LNCaP clone FGC (cell line): ENCODE results near the gene TNFRSF21.
"Not testable (repeated sequence)": the region's sequence is repeated elsewhere in the genome, so short reads cannot be mapped to it uniquely, and the experiment has no call there.

Experiments
- DNase-seq: peaks from one replicate; pipeline ENCODE4 v3.0.0-alpha.2; 2011; ENCODE audit warnings: low read depth
- H3K4me3 ChIP-seq: 2 replicates; pipeline ENCODE4 v1.5.1; 2011; ENCODE audit warnings: mild to moderate bottlenecking, low read depth, low read length, control low read depth
- CTCF ChIP-seq: IDR thresholded peaks from 2 replicates; pipeline ENCODE4 v1.5.1; 2012; ENCODE audit warnings: mild to moderate bottlenecking; ENCODE audit not compliant: control insufficient read depth, insufficient read depth; ENCODE audit errors: extremely low read depth

TNFRSF21 gene

GRCh38 chr6:47323321-47323720 lies 13.6 kb upstream of the TNFRSF21 start:
- DNase-seq, result no peak
- no peak for TF ChIP-seq CTCF
- no peak overlapping the region for H3K4me3 ChIP-seq

GRCh38 chr6:47321577-47321976 lies 11.9 kb upstream of the TNFRSF21 start:
- H3K4me3 ChIP-seq, result no peak overlapping the region
- TF ChIP-seq CTCF, result no peak
- DNase-seq, result no peak

GRCh38 chr6:47319867-47320266 lies 10.2 kb upstream of the TNFRSF21 start:
- DNase-seq, result no peak
- H3K4me3 ChIP-seq, result no peak overlapping the region
- no peak for TF ChIP-seq CTCF

- TF ChIP-seq CTCF, result no peak
- no peak overlapping the region for H3K4me3 ChIP-seq
- DNase-seq, result no peak
These were observed 9.7 kb upstream of the TNFRSF21 start for GRCh38 chr6:47319382-47319781.

GRCh38 chr6:47318236-47318989 lies 8.7 kb upstream of the TNFRSF21 start:
- TF ChIP-seq CTCF, result no peak
- H3K4me3 ChIP-seq, result no peak overlapping the region
- no peak for DNase-seq

GRCh38 chr6:47315181-47315580 lies 5.5 kb upstream of the TNFRSF21 start:
- not testable (repeated sequence) for DNase-seq, H3K4me3 ChIP-seq

- no peak for DNase-seq
- TF ChIP-seq CTCF, result no peak
- H3K4me3 ChIP-seq, result peak overlapping the region; percentile 67
These were observed 401 bp upstream of the TNFRSF21 start for GRCh38 chr6:47310131-47310480.
